Measurements from ENCODE around the gene THRAP3. TPM values are rescaled to one million over a fixed set of nuclear protein-coding genes. Genes with fewer than 3 reads are reported as not detected.
"Not testable (repeated sequence)": the region's sequence is repeated elsewhere in the genome, so short reads cannot be mapped to it uniquely, and the experiment has no call there.

The THRAP3 gene
- total and polyA plus RNA-seq, 4 donors, result 31.6 to 91.5 (median 66.0) TPM

DNA sequence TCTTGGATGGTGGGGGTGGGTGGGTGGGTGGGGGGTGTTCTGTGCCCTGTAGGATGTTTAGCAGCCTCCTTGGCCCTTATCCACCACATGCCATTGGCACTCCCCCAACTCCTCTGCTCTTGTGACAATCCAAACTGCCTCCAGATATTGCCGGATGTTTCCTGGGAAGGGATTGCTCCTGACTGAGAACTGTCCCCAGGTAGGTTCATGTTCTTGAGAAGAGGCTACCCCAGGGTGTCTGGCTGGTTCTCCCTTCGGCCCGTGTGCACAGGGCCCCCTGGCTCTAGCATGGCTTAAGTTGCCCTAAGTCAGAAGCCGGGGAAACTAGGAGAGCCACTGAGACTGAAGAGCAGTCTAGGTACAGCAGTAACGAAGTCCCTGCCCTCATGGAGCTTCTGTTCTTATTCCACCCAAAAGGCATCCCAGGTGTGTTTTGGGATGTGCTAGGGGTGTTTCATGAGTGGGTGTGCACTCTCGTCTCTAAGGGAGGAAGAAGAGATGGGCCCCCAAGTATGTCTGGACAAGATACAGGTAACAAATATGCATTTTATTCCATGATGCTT is 19.8 kb upstream of the THRAP3 start:
- DNase-seq (no peak), ATAC-seq (ENCODE audit: low FRiP score) (no peak)
- peak overlapping the region; percentile 20 to 94 for H3K27ac ChIP-seq (ENCODE audit: low read depth in 1 of 2, low read length in 2 of 2)
- H3K9me3 ChIP-seq (ENCODE audit: control insufficient read depth, low read length), result no peaks in the 10 kb centered on the region
- H3K4me1 ChIP-seq (ENCODE audit: control insufficient read depth in 1 of 2, insufficient read depth in 2 of 2, low read length in 2 of 2), result peaks cover 0 to 2% of the 10 kb centered on the region in 2 donors
- H3K4me3 ChIP-seq (ENCODE audit: low read length in 2 of 2), result no peak overlapping the region
- intact Hi-C loops (cut with DNase I), result no loop called here
- 41 to 51% methylated on average over 6 of the region's 6 CpGs for WGBS, 2 donors
- no peaks in the 10 kb centered on the region for H3K36me3 ChIP-seq (ENCODE audit: control insufficient read depth in 1 of 2, insufficient read depth in 2 of 2, low read length in 1 of 2)
- no peaks in the 10 kb centered on the region for H3K27me3 ChIP-seq (ENCODE audit: control insufficient read depth in 1 of 2, insufficient read depth in 2 of 2, low read length in 1 of 2)

DNA sequence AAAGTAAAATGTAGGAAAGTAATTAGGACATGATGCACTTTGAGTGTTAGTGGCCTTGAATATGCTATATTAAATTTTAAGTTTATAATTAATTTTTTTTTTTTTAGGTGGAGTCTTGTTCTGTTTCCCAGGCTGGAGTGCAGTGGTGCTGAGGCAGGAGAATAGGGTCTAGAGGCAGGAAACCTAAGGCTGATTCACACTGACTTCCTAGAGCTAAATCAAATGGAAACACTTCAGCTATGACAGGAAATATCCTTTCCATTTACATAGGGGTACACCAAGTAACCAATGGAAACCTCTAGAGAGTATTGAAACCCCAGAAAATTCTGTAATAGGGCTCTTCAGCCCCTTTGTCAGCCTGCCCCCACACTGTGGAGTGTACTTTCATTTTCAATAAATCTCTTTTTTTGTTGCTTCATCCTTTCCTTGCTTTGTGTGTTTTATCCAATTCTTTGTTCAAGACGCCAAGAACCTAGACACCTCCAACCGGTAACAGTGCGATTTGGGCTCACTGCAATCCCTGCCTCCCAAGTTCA is 17.9 kb upstream of the THRAP3 start:
- 82 to 84% methylated on average over 3 of the region's 3 CpGs for WGBS, 2 donors
- Histone ChIP-seq H3K4me3 (ENCODE audit: low read length in 2 of 2) (no peak overlapping the region), H3K4me1 (ENCODE audit: control insufficient read depth in 1 of 2, insufficient read depth in 2 of 2, low read length in 2 of 2) (peaks cover 0 to 2% of the 10 kb centered on the region in 2 donors), H3K36me3 (ENCODE audit: control insufficient read depth in 1 of 2, insufficient read depth in 2 of 2, low read length in 1 of 2) (no peaks in the 10 kb centered on the region), H3K27ac (ENCODE audit: low read depth in 1 of 2, low read length in 2 of 2) (no peak overlapping the region), H3K27me3 (ENCODE audit: control insufficient read depth in 1 of 2, insufficient read depth in 2 of 2, low read length in 1 of 2) (no peaks in the 10 kb centered on the region), H3K9me3 (ENCODE audit: control insufficient read depth, low read length) (no peaks in the 10 kb centered on the region)
- DNase-seq (no peak), ATAC-seq (ENCODE audit: low FRiP score) (no peak)
- intact Hi-C loops (cut with DNase I), result no loop called here

DNA sequence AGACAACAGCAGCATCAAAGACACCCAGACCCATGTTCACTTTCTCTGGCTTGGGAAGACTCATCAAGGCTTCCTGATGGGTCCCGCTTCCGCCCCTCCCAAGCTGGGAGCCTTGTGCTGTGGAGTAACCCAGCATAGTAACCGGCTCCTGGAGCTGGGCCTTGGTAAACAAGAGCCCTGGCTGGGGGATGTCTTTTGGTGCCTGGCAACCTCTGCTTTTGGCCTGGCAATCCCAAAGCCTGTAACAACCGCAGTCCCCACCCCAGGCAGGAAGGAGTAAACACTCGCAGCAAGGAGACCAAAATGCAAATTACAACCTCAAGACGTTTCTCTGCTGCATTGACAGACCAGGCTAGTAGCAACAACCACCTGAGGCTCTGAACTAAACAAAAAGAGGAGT is 16.9 kb upstream of the THRAP3 start:
- no peak overlapping the region for H3K27ac ChIP-seq (ENCODE audit: low read depth in 1 of 2, low read length in 2 of 2)
- no peaks in the 10 kb centered on the region for H3K9me3 ChIP-seq (ENCODE audit: control insufficient read depth, low read length)
- 0 to 5% methylated on average over 6 of the region's 6 CpGs for WGBS, 2 donors
- no peaks in the 10 kb centered on the region for H3K27me3 ChIP-seq (ENCODE audit: control insufficient read depth in 1 of 2, insufficient read depth in 2 of 2, low read length in 1 of 2)
- ATAC-seq (ENCODE audit: low FRiP score) (peak; percentile 76), DNase-seq (peak; percentile 92)
- peaks cover 0 to 2% of the 10 kb centered on the region in 2 donors for H3K4me1 ChIP-seq (ENCODE audit: control insufficient read depth in 1 of 2, insufficient read depth in 2 of 2, low read length in 2 of 2)
- H3K36me3 ChIP-seq (ENCODE audit: control insufficient read depth in 1 of 2, insufficient read depth in 2 of 2, low read length in 1 of 2), result no peaks in the 10 kb centered on the region
- intact Hi-C loops (cut with DNase I), result no loop called here
- H3K4me3 ChIP-seq (ENCODE audit: low read length in 2 of 2), result no peak overlapping the region

DNA sequence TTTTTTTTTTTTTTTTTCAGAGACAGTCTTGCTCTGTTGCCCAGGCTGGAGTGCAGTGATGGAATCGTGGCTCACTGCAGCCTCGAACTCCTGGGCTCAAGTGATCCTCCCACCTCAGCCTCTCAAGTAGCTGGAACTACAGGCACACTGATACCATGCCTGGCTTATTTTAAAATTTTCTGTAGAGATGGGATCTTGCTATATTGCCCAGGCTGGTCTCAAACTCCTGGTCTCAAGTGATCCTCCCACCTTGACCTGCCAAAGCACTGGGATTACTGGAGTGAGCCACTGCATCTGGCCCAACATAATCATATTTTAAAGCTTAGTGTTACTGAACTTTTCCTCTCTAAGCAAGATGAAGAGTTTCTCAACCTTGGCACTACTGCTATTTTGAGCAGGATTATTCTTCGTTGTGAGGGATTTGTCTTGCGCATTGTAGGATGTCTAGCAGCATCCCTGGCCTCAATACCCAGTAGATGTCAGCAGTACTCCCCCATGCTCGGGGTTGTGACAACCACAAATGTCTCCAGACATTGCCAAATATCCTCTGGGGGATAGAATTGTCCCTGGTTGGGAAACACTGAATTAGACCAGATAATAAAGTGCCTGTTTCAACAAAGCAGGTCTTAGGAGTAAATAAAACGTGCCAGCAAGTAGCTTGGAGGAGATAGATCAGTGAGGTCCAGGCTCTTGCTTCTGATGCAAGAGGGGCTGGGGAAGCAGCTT is 15.1 kb upstream of the THRAP3 start:
- H3K27ac ChIP-seq (ENCODE audit: low read depth in 1 of 2, low read length in 2 of 2), result no peak overlapping the region
- H3K36me3 ChIP-seq (ENCODE audit: control insufficient read depth in 1 of 2, insufficient read depth in 2 of 2, low read length in 1 of 2), result no peaks in the 10 kb centered on the region
- intact Hi-C loops (cut with DNase I), result no loop called here

DNA sequence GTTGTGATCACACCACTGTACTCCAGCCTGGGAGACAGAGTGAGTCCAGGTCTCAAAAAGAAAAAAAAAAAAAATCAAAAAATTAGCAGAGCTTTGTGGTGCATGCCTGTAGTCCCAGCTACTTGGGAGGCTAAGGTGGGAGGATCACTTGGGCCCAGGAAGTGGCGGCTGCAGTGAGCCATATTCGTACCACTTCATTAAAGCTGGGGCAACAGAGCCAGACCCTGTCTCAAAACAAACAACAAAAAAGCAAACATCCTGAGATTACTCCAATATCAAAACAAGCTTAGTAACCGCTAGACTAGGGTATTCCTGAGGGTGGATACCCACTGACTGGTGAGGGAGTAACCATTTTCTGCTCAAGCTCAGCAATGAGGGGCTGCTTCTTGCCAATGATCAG is 12.9 kb upstream of the THRAP3 start:
- DNase-seq, result no peak
- no peak overlapping the region for H3K27ac ChIP-seq (ENCODE audit: low read depth in 1 of 2, low read length in 2 of 2)
- ATAC-seq (ENCODE audit: low FRiP score), result no peak
- H3K27me3 ChIP-seq (ENCODE audit: control insufficient read depth in 1 of 2, insufficient read depth in 2 of 2, low read length in 1 of 2), result no peaks in the 10 kb centered on the region
- H3K9me3 ChIP-seq (ENCODE audit: control insufficient read depth, low read length), result no peaks in the 10 kb centered on the region
- intact Hi-C loops (cut with DNase I), result no loop called here
- no peaks in the 10 kb centered on the region for H3K4me1 ChIP-seq (ENCODE audit: control insufficient read depth in 1 of 2, insufficient read depth in 2 of 2, low read length in 2 of 2)
- no peak overlapping the region for H3K4me3 ChIP-seq (ENCODE audit: low read length in 2 of 2)
- 94 to 97% methylated on average over 3 of the region's 3 CpGs for WGBS, 2 donors
- H3K36me3 ChIP-seq (ENCODE audit: control insufficient read depth in 1 of 2, insufficient read depth in 2 of 2, low read length in 1 of 2), result no peaks in the 10 kb centered on the region

More for the DNA sequence above, 15.1 kb upstream of the THRAP3 start:
- WGBS, 2 donors, result 63 to 72% methylated on average over 6 of the region's 6 CpGs
- ATAC-seq (ENCODE audit: low FRiP score), result peak; percentile 61
- no peaks in the 10 kb centered on the region for H3K27me3 ChIP-seq (ENCODE audit: control insufficient read depth in 1 of 2, insufficient read depth in 2 of 2, low read length in 1 of 2)
- no peaks in the 10 kb centered on the region for H3K9me3 ChIP-seq (ENCODE audit: control insufficient read depth, low read length)
- no peak overlapping the region for H3K4me3 ChIP-seq (ENCODE audit: low read length in 2 of 2)
- no peak for DNase-seq
- H3K4me1 ChIP-seq (ENCODE audit: control insufficient read depth in 1 of 2, insufficient read depth in 2 of 2, low read length in 2 of 2), result peaks cover 0 to 2% of the 10 kb centered on the region in 2 donors

DNA sequence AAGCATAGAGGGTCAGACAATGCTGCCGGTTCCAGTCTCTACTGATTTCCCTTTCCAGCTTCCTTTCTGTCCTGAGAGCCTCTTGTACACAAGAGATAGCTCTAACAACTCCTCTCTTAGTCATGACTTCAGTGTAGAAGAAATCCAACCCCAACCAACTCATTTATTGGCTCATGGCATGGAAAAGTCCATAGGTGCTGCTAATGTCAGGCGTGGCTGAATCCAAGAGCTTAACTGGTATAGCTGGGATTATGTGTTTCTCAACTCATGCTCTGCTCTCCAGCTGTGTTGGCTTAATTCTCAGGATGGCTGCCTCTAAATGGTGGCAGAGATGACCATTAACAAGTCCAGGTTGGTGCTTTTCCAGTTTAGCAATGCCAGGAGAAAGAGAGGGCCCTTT is 12.4 kb upstream of the THRAP3 start:
- no peak for DNase-seq
- 91 to 92% methylated on average over 2 of the region's 2 CpGs for WGBS, 2 donors
- H3K27me3 ChIP-seq (ENCODE audit: control insufficient read depth in 1 of 2, insufficient read depth in 2 of 2, low read length in 1 of 2), result no peaks in the 10 kb centered on the region
- intact Hi-C loops (cut with DNase I), result no loop called here
- H3K36me3 ChIP-seq (ENCODE audit: control insufficient read depth in 1 of 2, insufficient read depth in 2 of 2, low read length in 1 of 2), result no peaks in the 10 kb centered on the region
- H3K4me3 ChIP-seq (ENCODE audit: low read length in 2 of 2), result no peak overlapping the region
- no peaks in the 10 kb centered on the region for H3K4me1 ChIP-seq (ENCODE audit: control insufficient read depth in 1 of 2, insufficient read depth in 2 of 2, low read length in 2 of 2)
- ATAC-seq (ENCODE audit: low FRiP score), result no peak
- H3K9me3 ChIP-seq (ENCODE audit: control insufficient read depth, low read length), result no peaks in the 10 kb centered on the region
- no peak overlapping the region for H3K27ac ChIP-seq (ENCODE audit: low read depth in 1 of 2, low read length in 2 of 2)

DNA sequence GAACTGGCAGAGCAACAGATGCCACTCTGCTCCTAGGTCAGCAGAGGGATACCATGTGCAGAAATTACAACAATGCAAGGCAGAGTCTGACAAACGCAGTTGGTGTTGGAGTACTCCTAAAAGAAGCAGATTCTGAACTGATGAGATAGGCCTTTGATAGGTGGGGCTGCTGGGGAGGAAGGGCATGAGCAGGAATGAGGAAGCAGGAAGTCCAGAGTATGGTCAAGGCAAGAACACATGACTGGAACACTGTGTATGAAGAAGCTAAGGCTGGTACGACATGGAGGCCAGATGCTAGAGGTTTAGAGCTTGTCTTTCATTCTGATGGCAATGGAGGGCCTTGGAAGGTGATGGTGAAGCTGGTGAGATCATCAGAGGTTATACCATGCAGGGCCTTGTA is 11.5 kb upstream of the THRAP3 start:
- no peak for ATAC-seq (ENCODE audit: low FRiP score)
- WGBS, 2 donors, result 73 to 83% methylated on average over 2 of the region's 2 CpGs
- intact Hi-C loops (cut with DNase I), result no loop called here

DNA sequence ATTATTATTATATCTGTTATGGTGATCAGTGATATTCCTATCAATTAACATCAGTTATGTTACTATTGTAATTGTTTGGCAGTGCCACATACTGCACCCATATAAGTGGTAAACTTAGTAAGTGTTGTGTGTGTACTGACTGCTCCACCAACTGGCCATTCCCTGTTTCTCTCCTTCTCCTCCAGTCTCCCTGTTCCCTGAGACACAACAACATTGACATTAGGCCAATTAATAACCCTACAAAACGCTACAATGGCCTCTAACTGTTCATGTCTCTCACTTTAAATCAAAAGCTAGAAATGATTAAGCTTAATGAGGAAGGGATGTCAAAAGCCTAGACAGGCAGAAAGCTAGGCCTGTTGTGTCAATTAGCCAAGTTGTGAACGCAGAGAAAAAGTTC is 6.6 kb upstream of the THRAP3 start:
- 48 to 52% methylated on average over 2 of the region's 2 CpGs for WGBS, 2 donors
- H3K4me3 ChIP-seq (ENCODE audit: low read length in 2 of 2), result no peak overlapping the region
- H3K4me1 ChIP-seq (ENCODE audit: control insufficient read depth in 1 of 2, insufficient read depth in 2 of 2, low read length in 2 of 2), result no peaks in the 10 kb centered on the region
- H3K36me3 ChIP-seq (ENCODE audit: control insufficient read depth in 1 of 2, insufficient read depth in 2 of 2, low read length in 1 of 2), result no peaks in the 10 kb centered on the region
- H3K27ac ChIP-seq (ENCODE audit: low read depth in 1 of 2, low read length in 2 of 2), result no peak overlapping the region
- H3K9me3 ChIP-seq (ENCODE audit: control insufficient read depth, low read length), result no peaks in the 10 kb centered on the region
- no peaks in the 10 kb centered on the region for H3K27me3 ChIP-seq (ENCODE audit: control insufficient read depth in 1 of 2, insufficient read depth in 2 of 2, low read length in 1 of 2)
- intact Hi-C loops (cut with DNase I), result no loop called here
- ATAC-seq (ENCODE audit: low FRiP score) (no peak), DNase-seq (no peak)

More for the DNA sequence above, 11.5 kb upstream of the THRAP3 start:
- DNase-seq, result no peak
- no peaks in the 10 kb centered on the region for H3K36me3 ChIP-seq (ENCODE audit: control insufficient read depth in 1 of 2, insufficient read depth in 2 of 2, low read length in 1 of 2)
- H3K27me3 ChIP-seq (ENCODE audit: control insufficient read depth in 1 of 2, insufficient read depth in 2 of 2, low read length in 1 of 2), result no peaks in the 10 kb centered on the region
- no peaks in the 10 kb centered on the region for H3K9me3 ChIP-seq (ENCODE audit: control insufficient read depth, low read length)
- H3K27ac ChIP-seq (ENCODE audit: low read depth in 1 of 2, low read length in 2 of 2), result no peak overlapping the region
- no peaks in the 10 kb centered on the region for H3K4me1 ChIP-seq (ENCODE audit: control insufficient read depth in 1 of 2, insufficient read depth in 2 of 2, low read length in 2 of 2)
- no peak overlapping the region for H3K4me3 ChIP-seq (ENCODE audit: low read length in 2 of 2)

DNA sequence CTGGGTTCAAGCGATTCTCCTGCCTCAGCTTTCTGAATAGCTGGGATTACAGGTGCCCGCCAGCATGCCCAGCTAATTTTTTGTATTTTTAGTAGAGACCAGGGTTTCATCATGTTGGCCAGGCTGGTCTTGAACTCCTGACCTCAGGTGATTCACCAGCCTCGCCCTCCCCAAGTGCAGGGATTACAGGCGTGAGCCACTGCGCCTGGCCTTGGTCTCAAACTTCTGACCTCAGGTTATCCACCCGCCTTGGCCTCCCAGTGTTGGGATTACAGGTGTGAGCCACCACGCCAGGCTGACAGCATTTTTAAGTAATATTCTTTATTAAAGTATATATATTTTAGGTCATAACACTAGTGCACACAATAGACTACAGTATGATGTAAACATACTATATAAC is 2.3 kb upstream of the THRAP3 start:
- ATAC-seq (ENCODE audit: low FRiP score); H3K4me1 ChIP-seq (ENCODE audit: control insufficient read depth in 1 of 2, insufficient read depth in 2 of 2, low read length in 2 of 2); H3K9me3 ChIP-seq (ENCODE audit: control insufficient read depth, low read length); DNase-seq; H3K4me3 ChIP-seq (ENCODE audit: low read length in 2 of 2); H3K27ac ChIP-seq (ENCODE audit: low read depth in 1 of 2, low read length in 2 of 2); H3K27me3 ChIP-seq (ENCODE audit: control insufficient read depth in 1 of 2, insufficient read depth in 2 of 2, low read length in 1 of 2); H3K36me3 ChIP-seq (ENCODE audit: control insufficient read depth in 1 of 2, insufficient read depth in 2 of 2, low read length in 1 of 2): not testable (repeated sequence)
- 95 to 96% methylated on average over 7 of the region's 7 CpGs for WGBS, 2 donors
- intact Hi-C loops (cut with DNase I), result loop anchor here in 1 of 2 donors (10.0 kb wide), 1 partner anchor 63 kb away; no protein-coding TSS in a partner anchor

All from aorta (tissue), 5 donors.